ENCODE measurements around the gene OFD1.
"Not testable (repeated sequence)": the region's sequence is repeated elsewhere in the genome, so short reads cannot be mapped to it uniquely, and the experiment has no call there.

OFD1 gene

GRCh38 chrX:13702111-13702789 is 32.3 kb upstream of the OFD1 start:
- DNase-seq (ENCODE audit: low read depth in 2 of 2), result no peak

DNA sequence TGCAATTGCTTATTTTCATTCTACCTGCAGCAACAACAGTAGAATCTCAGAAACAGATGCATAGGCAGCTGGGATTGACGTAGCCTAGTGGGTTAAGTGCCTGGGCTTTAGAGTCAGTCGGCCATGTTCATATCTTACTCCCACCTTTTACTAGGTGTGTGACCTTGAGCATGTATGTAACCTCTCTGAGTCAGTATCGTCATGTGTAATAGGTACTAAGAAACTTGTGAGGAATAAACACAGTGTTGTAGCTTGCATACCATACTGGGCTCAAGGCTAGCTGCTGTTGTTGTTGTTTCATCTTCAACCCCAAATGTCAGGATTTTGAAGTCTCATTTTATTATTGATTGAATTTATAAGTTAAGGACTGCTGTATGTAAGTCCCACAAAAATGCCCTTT is 31.4 kb upstream of the OFD1 start:
- no peak for DNase-seq (ENCODE audit: low read depth in 2 of 2)

- DNase-seq (ENCODE audit: low read depth in 2 of 2), result no peak
Observed at GRCh38 chrX:13703589-13703988, 31.0 kb upstream of the OFD1 start.

DNA sequence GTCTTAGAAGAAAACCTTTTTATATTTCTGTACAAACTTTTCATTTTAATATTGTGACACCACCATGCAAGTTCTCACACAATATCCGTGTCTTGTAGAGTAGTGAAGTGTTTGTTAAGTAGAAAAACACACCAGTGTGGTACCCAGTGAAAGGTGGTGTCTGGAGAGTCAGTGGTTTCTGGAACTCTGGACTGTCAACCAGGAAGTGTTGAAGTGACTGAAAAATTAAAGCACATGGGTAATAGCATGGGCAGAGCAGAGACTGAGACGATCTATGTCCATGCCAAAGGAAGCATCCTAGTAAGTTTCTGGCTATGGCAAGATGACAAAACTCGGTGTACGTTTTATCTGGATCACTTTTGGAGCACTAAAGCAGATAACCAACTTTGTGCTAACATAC is 23.4 kb upstream of the OFD1 start:
- DNase-seq (ENCODE audit: low read depth in 2 of 2), result no peak

DNA sequence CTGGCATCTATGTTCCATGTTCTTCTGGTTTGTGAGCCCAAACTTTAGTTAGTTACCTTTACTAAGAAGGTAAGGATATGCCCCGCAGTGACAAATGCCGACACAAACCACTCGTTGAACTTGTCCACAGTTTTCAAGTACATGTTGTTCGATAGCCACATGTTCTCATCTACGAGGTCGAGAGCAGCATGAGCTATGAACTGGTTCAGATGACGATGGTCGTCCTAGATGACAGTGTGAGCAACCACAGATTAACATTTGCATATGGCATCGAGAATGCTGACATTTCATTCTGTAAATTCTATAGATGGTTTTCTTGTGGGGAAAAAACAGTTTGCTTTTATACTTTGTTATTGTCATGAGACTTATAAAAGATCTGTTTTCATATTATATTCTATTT is 18.1 kb upstream of the OFD1 start:
- no peak for DNase-seq (ENCODE audit: low read depth in 2 of 2)

GRCh38 chrX:13716905-13717304 is 17.6 kb upstream of the OFD1 start:
- no peak for DNase-seq (ENCODE audit: low read depth in 2 of 2)

DNA sequence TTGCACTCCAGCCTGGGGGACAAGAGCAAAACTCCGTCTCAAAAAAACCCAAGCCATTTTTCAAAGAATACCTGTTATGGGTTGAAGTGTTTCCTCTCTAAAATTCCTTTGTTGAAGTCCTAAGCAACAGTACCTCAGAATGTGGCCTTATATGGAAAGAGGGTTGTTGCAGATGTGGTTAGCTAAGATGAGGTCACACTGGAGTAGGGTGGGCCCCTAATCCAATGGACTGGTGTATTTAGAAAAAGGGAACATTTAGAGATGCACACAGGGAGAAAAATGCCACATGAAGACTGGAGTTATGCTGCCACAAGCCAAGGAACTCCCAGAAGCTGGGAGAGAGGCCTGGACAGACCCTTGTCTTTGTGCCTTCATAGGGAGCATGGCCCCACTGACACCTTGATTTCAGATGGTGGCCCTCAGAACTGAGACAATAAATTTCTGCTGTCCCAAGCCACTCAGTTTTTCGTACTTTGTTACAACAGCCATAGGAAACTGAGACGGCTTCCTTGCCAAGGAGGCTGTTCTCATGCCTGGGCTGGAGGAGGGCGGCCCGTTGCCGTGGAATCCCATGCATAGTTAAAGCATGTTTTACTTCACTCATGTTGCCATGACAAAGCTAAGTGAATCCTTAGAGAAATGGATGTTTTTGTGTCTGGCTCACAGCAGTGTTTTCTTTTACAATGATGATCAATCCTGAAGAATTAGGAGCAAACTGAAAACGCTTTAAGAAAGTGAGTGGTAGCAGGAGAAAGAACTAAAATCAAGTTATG is 16.7 kb upstream of the OFD1 start:
- DNase-seq (ENCODE audit: low read depth in 2 of 2), result no peak

- no peak for DNase-seq (ENCODE audit: low read depth in 2 of 2)
Observed at GRCh38 chrX:13719192-13719856, 15.2 kb upstream of the OFD1 start.

- no peak for DNase-seq (ENCODE audit: low read depth in 2 of 2)
Observed at GRCh38 chrX:13721371-13721770, 13.2 kb upstream of the OFD1 start.

- no peak for DNase-seq (ENCODE audit: low read depth in 2 of 2)
Observed at GRCh38 chrX:13721819-13722519, 12.6 kb upstream of the OFD1 start.

DNA sequence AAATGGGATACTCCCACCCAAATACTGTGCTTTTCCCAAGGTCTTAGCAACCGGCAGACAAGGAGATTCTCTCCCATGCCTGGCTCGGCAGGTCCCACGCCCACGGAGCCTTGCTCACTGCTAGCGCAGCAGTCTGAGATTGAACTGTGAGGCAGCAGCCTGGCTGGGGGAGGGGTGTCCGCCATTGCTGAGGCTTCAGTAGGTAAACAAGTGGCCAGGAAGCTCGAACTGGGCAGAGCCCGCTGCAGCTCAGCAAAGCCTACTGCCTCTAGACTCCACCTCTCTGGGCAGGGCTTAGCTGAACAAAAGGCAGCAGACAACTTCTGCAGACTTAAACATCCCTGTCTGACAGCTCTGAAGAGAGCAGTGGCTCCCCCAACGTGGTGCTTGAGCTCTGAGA is 9.7 kb upstream of the OFD1 start:
- not testable (repeated sequence) for DNase-seq (ENCODE audit: low read depth in 2 of 2)

DNA sequence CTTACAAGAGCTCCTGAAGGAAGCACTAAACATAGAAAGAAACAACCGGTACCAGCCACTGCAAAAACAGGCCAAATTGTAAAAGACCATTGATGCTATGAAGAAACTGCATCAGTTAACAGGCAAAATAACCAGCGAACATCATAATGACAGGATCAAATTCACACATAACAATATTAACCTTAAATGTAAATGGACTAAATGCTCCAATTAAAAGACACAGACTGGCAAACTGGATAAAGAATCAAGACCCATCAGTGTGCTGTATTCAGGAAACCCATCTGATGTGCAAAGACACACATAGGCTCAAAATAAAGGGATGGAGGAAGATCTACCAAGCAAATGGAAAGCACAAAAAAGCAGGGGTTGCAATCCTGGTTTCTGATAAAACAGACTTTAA is 8.0 kb upstream of the OFD1 start:
- not testable (repeated sequence) for DNase-seq (ENCODE audit: low read depth in 2 of 2)

DNA sequence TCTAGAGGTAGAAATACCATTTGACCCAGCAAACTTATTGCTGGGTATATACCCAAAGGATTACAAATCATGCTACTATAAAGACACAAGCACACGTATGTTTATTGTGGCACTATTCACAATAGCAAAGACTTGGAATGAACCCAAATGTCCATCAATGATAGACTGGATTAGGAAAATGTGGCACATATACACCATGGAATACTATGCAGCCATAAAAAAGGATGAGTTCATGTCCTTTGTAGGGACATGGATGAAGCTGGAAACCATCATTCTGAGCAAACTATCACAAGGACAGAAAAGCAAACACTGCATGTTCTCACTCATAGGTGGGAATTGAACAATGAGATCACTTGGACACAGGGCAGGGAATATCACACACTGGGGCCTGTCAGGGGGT is 4.0 kb upstream of the OFD1 start:
- not testable (repeated sequence) for DNase-seq (ENCODE audit: low read depth in 2 of 2)

DNA sequence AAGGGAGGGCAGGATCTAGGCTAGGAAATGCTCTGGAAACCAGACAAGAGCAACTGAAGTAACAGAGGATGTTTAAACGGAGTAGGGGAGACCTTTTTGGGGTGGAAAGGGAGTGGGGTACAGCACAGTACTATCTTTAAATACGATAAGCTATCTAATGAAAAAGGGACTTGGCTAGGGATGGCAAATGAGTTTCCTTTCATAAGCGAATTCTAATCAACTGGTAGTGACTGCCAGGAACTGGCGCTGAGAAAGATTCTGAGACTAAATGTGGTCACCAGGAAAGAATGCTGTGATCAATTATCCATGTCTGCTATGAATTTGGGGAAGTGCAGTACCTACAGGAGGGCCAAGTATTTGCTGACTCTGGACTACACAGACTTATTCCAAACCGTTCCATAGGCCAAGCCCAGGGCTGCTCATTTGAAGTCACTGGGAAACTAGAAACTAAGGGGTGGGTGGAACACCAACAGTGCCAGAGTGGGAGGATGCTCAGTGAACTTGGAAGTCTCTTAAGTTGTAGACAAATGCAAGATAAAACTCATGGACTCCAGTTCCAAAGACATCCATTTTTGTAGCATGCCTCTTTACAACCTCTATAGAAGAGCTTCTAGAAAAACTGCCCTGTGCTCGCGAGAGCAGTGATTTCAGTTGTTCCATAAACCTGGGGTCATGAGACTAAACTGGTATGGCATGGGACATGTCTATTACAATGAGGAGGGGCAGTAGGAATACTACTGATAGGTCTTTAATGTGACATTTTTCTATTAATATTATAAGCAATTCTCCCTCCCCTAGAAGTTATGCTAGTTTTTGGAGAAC is 2.1 kb upstream of the OFD1 start:
- no peak for DNase-seq (ENCODE audit: low read depth in 2 of 2)

DNA sequence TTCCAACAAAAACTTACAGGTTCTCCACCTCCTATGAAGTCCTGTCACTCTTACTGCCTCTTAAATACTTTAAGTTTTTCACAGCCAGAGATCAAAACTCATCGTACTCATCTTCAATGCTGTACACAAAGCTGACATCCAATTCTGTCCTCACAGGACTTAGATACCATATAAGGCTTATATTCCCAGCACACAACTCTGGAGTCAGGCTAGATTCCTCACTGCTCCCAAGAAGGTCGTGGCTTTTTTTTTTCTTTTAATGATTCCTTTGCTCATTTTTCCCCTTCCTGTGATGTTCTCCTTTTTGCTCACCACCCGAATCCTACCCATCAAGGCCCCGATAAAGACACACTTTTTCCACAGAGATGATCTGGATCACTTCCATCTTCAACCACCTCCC is 1.0 kb upstream of the OFD1 start:
- no peak for DNase-seq (ENCODE audit: low read depth in 2 of 2)

DNA sequence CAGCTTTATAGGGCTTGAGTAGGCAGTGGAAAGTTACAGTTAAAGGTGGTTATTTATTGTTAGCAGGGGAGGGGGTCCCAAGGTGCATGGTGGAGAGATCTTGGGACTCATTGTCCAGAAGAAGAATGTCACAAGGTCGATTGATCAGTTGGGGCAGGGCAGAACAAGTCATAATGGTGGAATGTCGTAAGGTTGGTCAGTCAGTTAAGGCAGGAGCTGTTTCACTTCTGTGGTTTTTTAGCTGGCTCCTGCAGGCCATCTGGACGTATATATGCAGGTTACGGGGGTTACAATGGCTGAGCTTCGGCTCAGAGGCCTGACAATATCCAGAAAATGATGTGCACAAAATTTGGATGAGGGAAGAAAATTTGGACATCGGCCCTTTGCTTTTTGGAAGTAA is 7.1 kb downstream of the OFD1 start:
- DNase-seq (ENCODE audit: low read depth in 2 of 2), result no peak

DNA sequence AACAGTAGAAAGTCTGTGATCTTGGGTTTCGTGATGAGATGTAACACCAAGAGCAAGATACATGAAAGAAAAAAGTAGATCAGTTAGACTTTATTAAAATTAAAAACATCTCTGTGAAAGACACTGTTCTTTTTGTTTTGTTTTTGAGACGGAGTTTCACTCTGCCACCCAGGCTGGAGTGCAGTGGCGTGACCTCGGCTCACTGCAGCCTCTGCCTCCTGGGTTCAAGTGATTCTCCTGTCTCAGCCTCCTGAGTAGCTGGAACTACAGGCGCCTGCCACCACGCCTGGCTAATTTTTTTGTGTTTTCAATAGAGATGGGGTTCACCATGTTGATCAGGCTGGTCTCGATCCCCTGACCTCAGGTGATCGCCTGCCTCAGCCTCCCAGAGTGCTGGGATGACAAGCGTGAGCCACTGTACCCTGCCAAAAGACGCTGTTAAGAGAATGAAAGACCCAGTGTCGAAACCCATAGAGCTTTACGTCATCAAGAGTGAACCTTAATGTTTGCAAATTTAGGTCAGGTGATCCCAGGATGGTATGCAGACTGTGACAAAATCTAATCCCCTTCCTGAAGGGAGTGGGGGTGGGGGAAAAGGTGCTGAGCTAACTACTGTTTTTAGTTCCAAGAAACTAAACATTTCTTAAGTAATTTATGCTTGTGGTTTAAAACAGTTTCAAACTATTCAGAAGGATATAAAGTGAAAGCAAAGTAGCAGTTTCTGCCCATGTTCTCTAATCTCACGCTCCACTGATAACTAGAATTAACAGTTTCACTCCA is 8.0 kb downstream of the OFD1 start:
- no peak for DNase-seq (ENCODE audit: low read depth in 2 of 2)

GRCh38 chrX:13747836-13748235 is 13.3 kb downstream of the OFD1 start:
- DNase-seq (ENCODE audit: low read depth in 2 of 2), result no peak

GRCh38 chrX:13748486-13748885 is 13.9 kb downstream of the OFD1 start:
- no peak for DNase-seq (ENCODE audit: low read depth in 2 of 2)

DNA sequence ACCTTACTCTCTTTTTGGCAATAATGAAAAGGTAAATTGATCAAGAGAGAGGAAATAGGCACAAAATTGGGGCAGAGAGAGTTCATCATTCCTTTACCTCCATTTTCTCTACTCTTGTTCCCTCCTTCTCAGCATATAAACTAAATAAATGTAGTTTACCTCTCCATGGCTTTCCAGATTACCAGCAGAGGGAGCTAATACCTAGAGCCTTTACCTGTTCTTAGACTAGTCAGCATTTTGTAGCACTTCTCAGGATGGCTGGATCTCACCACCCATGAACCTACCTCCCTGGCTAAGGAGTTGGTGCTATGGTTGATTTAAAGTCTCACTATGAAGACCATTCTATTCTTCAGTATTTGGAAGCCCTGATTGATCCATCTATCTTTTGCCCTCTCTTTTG is 15.7 kb downstream of the OFD1 start:
- DNase-seq (ENCODE audit: low read depth in 2 of 2), result no peak

DNA sequence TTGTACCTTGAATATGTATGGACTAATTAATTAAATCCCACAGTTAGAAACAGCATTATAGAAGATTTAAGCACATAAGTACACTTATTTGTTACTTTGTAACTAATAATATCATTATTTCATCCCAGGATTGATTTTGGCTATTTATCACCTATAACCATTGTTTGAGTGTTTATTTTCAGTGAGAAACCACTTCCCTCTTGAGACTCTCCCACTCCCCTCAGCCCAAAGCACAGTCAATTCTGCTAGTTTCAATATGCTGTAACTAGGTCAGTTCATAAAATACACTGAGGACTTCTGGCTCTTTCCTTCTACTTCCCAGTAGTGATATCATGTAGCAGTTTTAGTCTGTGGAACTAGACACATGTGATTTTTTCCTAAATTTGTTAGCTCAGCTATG is 16.3 kb downstream of the OFD1 start:
- DNase-seq (ENCODE audit: low read depth in 2 of 2), result no peak
